ENCODE data around the gene NUP85. TPM values are rescaled to one million over a fixed set of nuclear protein-coding genes. Genes with fewer than 3 reads are reported as not detected.
"Not testable (repeated sequence)": the region's sequence is repeated elsewhere in the genome, so short reads cannot be mapped to it uniquely, and the experiment has no call there.

Gene NUP85, protein sequence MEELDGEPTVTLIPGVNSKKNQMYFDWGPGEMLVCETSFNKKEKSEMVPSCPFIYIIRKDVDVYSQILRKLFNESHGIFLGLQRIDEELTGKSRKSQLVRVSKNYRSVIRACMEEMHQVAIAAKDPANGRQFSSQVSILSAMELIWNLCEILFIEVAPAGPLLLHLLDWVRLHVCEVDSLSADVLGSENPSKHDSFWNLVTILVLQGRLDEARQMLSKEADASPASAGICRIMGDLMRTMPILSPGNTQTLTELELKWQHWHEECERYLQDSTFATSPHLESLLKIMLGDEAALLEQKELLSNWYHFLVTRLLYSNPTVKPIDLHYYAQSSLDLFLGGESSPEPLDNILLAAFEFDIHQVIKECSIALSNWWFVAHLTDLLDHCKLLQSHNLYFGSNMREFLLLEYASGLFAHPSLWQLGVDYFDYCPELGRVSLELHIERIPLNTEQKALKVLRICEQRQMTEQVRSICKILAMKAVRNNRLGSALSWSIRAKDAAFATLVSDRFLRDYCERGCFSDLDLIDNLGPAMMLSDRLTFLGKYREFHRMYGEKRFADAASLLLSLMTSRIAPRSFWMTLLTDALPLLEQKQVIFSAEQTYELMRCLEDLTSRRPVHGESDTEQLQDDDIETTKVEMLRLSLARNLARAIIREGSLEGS
- total RNA-seq, result 83.8 and 86.9 TPM in 2 replicates
- long read RNA-seq, transcript NUP85-201 (19 exons, 2,121 nt), result major isoform, 102 of 177 reads
- long read RNA-seq, partial matches to known transcripts, result 18 of 177 reads
- long read RNA-seq, other reads (novel, unspliced or antisense), result 52 of 177 reads

DNA sequence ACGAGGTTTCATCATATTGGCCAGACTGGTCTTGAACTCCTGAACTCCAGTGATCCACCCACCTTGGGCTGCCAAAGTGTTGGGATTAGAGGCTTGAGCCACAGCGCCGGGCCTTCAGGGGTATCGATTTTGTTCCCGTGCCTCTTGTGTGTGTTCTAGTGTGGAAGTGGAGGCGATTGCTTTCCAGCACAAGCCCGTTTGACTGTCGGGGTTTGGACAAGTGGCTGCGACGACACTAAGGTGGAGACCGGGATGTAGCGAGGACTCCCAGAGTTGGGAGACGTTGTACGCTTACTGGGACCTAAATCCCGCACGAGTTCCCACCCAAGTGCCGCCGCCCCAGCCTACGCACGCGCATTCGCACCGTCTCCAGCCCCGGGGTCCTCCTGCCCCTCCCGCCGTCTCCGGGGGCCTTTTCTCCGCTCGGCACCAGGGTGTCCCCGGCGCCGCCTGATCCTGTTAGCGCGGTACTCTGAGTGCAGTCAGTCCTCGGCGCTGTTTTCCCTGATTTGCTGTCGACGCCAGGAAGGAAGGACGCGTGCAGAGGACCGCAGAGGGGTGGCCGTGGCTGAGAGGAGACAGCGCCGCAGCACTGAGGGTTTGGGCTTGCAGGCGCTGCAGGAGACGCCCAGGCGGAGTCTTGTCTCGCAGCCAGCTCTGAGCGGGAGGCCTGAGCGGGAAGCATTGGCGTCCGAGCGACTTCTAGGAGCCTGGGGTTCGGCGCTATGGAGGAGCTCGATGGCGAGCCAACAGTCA, at the start of gene NUP85:
Gene NUP85 (plus strand): TSS at position 643 of the 756 bp plus-strand sequence. CDS start 83 bp downstream, at position 726.
- Mint-ChIP-seq H3K4me3 (ENCODE audit: low read depth) (peak within 1 kb of the TSS; percentile 94), H3K9me3 (ENCODE audit: low read depth) (no peaks in the 10 kb centered on the region), H3K27me3 (no peaks in the 10 kb centered on the region), H3K36me3 (ENCODE audit: insufficient read depth) (peaks cover 5% of the 10 kb centered on the region), H3K27ac (peak within 1 kb of the TSS; percentile 100), H3K4me1 (ENCODE audit: low read depth) (peaks cover 11% of the 10 kb centered on the region)
- peak; percentile 92 for DNase-seq (ENCODE audit: low spot score, unreplicated experiment)
- TF ChIP-seq, protein P1, sequence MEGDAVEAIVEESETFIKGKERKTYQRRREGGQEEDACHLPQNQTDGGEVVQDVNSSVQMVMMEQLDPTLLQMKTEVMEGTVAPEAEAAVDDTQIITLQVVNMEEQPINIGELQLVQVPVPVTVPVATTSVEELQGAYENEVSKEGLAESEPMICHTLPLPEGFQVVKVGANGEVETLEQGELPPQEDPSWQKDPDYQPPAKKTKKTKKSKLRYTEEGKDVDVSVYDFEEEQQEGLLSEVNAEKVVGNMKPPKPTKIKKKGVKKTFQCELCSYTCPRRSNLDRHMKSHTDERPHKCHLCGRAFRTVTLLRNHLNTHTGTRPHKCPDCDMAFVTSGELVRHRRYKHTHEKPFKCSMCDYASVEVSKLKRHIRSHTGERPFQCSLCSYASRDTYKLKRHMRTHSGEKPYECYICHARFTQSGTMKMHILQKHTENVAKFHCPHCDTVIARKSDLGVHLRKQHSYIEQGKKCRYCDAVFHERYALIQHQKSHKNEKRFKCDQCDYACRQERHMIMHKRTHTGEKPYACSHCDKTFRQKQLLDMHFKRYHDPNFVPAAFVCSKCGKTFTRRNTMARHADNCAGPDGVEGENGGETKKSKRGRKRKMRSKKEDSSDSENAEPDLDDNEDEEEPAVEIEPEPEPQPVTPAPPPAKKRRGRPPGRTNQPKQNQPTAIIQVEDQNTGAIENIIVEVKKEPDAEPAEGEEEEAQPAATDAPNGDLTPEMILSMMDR (IDR thresholded peaks at IDR 0.05; ENCODE audit: unreplicated experiment), result no peak

DNA sequence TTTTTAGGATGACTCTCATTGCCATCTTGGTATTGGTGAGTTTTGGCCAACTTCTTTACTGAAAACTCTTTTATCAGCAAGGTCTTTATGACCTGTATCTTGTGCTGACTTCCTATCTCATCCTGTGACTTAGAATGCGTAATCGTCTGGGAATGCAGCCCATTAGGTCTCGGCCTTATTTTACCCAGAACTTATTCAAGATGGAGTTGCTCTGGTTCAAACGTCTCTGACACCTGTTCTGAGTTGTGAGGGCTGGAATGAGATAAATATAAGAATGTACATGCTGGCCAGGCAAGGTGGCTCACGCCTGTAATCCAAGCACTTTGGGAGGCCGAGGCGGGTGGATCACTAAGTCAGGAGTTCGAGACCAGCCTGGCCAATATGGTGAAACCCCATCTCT, 47.0 kb upstream of the NUP85 start:
- H3K4me1 Mint-ChIP-seq (ENCODE audit: low read depth); H3K9me3 Mint-ChIP-seq (ENCODE audit: low read depth); H3K4me3 Mint-ChIP-seq (ENCODE audit: low read depth); H3K27me3 Mint-ChIP-seq; H3K27ac Mint-ChIP-seq; DNase-seq (ENCODE audit: low spot score, unreplicated experiment); H3K36me3 Mint-ChIP-seq (ENCODE audit: insufficient read depth): not testable (repeated sequence)

DNA sequence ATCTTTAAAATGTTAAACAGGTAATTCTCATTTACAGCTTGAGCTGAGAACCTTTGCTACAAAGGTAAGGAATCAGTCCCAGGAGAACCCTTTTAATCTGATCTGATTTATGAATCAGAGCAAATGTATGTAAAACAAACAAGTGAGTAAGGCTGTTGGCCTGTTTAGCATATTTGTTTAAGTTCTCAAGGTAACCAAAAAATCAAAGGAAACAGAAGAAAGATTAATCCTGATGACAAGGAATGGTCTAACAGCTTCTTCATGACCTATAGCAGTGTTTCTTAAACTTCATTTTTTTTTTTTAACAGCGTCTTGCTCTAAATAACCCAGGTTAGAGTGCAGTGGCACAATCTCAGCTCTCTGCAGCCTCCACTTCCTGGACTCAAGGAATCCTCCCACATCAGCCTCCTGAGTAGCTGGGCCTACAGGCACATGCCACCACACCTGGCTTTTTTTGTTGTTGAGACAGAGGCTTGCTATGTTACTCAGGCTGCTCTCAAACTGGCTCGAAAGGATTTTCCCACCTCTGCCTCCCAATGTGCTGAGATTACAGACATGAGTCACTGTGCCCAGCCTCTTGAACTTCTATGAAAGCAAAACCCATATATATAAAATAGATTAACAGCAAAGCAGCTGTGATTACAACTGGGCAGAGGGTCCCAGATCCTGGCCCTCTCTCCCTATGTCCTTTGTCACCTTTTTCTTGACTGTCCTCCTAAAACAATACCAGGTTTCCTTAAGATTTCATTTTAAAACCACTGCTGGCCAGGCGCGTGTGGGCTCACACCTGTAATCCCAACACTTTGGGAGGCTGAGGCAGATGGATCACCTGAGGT, 46.1 kb upstream of the NUP85 start:
- no peak for DNase-seq (ENCODE audit: low spot score, unreplicated experiment)
- Mint-ChIP-seq H3K27me3 (no peaks in the 10 kb centered on the region), H3K4me1 (ENCODE audit: low read depth) (peaks cover 4% of the 10 kb centered on the region), H3K4me3 (ENCODE audit: low read depth) (no peak overlapping the region), H3K27ac (no peak overlapping the region), H3K9me3 (ENCODE audit: low read depth) (no peaks in the 10 kb centered on the region), H3K36me3 (ENCODE audit: insufficient read depth) (peaks cover 6% of the 10 kb centered on the region)
- TF ChIP-seq, protein P1 (IDR thresholded peaks at IDR 0.05; ENCODE audit: unreplicated experiment), result no peak

DNA sequence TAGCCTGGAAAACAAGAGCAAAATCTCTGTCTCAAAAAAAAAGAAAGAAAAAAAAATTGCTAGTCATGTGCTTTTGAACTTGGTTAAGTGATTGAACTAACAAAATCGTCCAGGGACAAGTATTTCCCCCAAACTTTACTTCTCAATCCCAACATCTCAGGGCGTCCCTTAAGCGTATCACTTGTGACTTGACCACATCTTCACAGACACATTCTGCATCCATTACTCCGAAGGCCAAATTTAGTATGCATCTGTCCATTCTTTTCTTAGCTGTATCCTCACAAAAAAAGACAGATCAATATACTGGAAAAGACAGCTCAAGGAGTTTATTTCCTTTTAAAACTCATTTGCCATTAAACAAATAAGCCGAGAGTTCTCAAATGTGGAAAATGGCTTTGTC, 45.3 kb upstream of the NUP85 start:
- H3K9me3 Mint-ChIP-seq (ENCODE audit: low read depth), result no peaks in the 10 kb centered on the region
- DNase-seq (ENCODE audit: low spot score, unreplicated experiment), result no peak
- peaks cover 6% of the 10 kb centered on the region for H3K36me3 Mint-ChIP-seq (ENCODE audit: insufficient read depth)
- no peak overlapping the region for H3K27ac Mint-ChIP-seq
- no peak overlapping the region for H3K4me3 Mint-ChIP-seq (ENCODE audit: low read depth)
- TF ChIP-seq, protein P1 (IDR thresholded peaks at IDR 0.05; ENCODE audit: unreplicated experiment), result no peak
- H3K4me1 Mint-ChIP-seq (ENCODE audit: low read depth), result no peaks in the 10 kb centered on the region
- no peaks in the 10 kb centered on the region for H3K27me3 Mint-ChIP-seq

DNA sequence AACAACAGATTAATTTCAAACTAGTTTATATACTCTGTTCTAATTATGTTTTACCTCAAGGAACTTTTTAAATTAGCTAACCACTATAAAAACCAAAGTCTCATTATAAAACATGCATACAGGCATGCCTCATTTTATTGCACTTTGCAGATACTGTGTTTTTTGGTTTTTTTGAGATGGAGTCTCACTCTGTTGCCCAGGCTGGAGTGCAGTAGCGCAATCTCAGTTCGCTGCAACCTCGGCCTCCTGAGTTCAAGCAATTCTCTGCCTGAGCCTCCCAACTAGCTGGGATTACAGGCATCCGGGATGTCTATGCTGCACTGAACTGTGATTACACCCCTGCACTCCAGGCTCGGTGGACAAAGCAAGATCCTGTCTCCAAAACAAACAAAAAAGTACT, 42.4 kb upstream of the NUP85 start:
- H3K27ac Mint-ChIP-seq, result no peak overlapping the region
- peaks cover 12% of the 10 kb centered on the region for H3K36me3 Mint-ChIP-seq (ENCODE audit: insufficient read depth)
- DNase-seq (ENCODE audit: low spot score, unreplicated experiment), result no peak
- H3K27me3 Mint-ChIP-seq, result no peaks in the 10 kb centered on the region
- TF ChIP-seq, protein P1 (IDR thresholded peaks at IDR 0.05; ENCODE audit: unreplicated experiment), result no peak
- H3K4me1 Mint-ChIP-seq (ENCODE audit: low read depth), result no peaks in the 10 kb centered on the region
- H3K4me3 Mint-ChIP-seq (ENCODE audit: low read depth), result no peak overlapping the region
- no peaks in the 10 kb centered on the region for H3K9me3 Mint-ChIP-seq (ENCODE audit: low read depth)

DNA sequence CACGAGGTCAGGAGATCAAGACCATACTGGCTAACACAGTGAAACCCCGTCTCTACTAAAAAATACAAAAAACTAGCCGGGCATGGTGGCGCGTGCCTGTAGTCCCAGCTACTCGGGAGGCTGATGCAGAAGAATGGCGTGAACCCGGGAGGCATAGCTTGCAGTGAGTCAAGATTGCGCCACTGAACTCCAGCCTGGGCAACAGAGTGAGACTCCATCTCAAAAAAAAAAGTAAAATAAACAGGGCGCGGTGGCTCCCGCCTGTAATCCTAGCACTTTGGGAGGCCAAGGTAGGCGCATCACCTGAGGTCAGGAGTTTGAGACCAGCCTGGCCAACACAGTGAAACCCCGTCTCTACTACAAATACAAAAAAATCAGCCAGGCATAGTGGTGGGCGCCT, 40.9 kb upstream of the NUP85 start:
- H3K27ac Mint-ChIP-seq; H3K4me1 Mint-ChIP-seq (ENCODE audit: low read depth); H3K27me3 Mint-ChIP-seq; H3K9me3 Mint-ChIP-seq (ENCODE audit: low read depth); H3K4me3 Mint-ChIP-seq (ENCODE audit: low read depth); DNase-seq (ENCODE audit: low spot score, unreplicated experiment): not testable (repeated sequence)
- H3K36me3 Mint-ChIP-seq (ENCODE audit: insufficient read depth), result peaks cover 12% of the 10 kb centered on the region
